GM19099 (cell line): ENCODE results near the gene BAZ1A.
A peak's percentile ranks its signal among the peaks of the same experiment; 100 is the strongest.

ENCODE experiments used
- POLR2A ChIP-seq: IDR thresholded peaks from 3 replicates; pipeline ENCODE4 v1.6.1; 2011; ENCODE audit warnings: low read depth; ENCODE audit not compliant: insufficient read length; ENCODE audit errors: extremely low read depth

BAZ1A gene

GRCh38 chr14:34718750-34719304, 156.3 kb downstream of the BAZ1A start:
- no peak for TF ChIP-seq POLR2A

DNA sequence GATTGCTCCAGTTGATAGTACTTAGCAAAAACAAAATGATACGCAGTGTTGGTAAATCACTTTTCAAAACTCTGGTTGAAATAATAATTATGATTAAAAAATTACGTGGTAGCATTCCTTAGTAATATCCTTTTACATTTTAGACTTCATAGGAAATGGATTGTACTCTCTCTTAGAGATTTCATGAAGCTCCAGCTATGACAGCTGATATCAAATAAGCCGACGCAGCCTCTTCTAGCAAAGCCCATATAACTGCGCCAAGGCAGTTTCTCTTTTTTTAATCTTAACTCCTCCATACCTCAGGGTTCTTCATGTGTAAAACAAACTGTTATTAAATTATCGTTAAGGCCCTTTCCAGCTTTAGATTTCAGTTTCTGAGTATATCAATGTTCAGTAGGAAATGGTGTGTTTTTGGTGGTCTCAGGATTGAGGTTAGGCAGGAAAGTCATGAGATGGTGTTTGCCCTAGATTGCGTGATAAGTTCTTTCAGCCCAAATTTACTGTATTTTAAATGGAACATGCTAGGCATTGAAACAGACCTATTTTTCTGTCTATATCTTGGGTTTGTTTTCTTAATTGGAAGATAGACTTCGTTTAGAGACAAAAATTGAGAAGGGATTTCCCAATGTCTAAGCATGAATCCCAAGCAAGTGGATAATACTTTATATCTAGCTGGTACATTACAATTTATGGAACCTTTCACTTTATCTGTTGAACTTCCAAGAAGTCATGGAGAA, 159.9 kb downstream of the BAZ1A start:
- no peak for TF ChIP-seq POLR2A

GRCh38 chr14:34714320-34715126, 160.6 kb downstream of the BAZ1A start, which contains the start of gene CFL2:
Gene CFL2 (minus strand): TSS chr14:34714593. CDS start chr14:34714540, 53 bp downstream.
- peak; percentile 66 for TF ChIP-seq POLR2A

DNA sequence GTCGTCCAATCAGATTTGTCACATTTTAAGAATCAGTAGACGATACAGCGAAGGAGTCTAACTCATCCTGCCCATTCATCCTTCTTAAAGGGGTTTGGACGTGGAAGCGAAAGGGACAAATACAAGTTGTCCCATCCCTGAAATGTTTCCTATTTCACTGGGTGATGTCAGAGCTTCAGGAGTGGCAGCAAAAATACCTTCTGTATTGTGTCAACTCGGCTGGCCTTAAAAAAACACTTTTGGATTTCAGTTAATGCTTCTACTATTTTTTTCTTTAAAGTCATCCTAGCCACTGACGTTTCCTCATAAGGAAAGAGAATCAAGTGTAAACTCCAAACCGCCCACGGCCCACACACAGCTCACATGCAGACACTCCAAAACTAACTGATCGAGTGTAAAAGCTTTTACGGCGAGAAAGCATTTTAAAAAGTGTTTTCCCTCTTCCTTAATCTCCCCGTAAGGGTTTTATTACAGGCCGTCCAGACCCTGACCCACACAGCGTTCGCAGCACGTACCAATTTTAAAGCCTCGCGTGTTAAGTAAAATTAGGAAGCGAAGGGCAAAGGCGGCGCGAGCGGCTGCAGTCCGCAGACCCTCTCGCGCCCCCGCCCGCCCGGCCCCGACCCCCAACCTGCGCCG, 161.4 kb downstream of the BAZ1A start:
- no peak for TF ChIP-seq POLR2A

DNA sequence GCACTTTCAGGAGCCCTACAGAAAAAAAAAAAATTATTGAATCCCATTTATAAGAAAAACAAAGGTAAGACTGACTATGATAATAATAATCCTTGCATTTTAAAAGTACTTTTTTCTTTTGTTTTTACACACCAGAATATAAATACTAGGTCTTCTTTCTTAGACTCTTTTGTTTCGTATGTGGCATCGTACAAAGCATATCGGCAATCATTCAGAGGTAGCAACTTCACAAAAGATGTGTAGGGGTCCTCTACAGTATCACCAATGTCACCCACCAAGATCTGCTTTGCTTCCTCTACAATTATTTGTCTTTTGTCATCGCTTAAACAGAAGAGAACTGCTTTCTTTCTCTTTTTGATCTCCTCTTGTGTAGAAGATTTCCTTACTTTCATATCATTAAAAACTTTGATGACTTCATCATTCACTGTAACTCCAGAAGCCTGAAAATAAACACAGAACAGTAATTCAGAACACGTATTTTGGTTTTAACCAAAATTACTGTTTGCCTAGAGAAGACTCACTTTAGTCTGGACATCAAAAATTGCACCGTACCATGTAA, 162.0 kb downstream of the BAZ1A start:
- no peak for TF ChIP-seq POLR2A

GRCh38 chr14:34711796-34712712, 163.1 kb downstream of the BAZ1A start:
- no peak for TF ChIP-seq POLR2A

- TF ChIP-seq POLR2A: no peak
Observed at GRCh38 chr14:34711169-34711568, 164.0 kb downstream of the BAZ1A start.

DNA sequence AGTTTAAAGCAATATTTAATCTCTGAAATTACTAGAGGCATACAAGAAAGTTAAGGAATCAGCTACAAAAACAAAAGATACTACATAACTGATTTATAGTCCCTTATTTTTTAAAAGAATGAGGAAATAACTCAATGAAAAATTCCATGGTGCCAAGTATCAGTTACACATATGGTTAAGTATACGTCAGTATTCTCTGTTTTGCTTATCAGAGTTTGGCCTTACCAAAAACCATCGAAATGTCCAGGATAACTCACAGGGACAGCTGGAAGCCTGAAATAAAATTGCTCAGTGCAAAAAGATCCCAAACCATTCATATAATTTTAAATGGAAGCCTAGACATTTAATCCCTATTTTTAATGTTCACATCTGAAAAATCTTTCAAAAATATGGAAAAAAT, 164.4 kb downstream of the BAZ1A start:
- no peak for TF ChIP-seq POLR2A

- no peak for TF ChIP-seq POLR2A
Observed at GRCh38 chr14:34710006-34710405, 165.2 kb downstream of the BAZ1A start.

- TF ChIP-seq POLR2A: no peak
Observed at GRCh38 chr14:34707722-34708121, 167.4 kb downstream of the BAZ1A start.
